ENCODE measurements around the gene CDK11A.
"Not testable (repeated sequence)": the region's sequence is repeated elsewhere in the genome, so short reads cannot be mapped to it uniquely, and the experiment has no call there.

The CDK11A gene

GRCh38 chr1:1702506-1702905 is 21.7 kb downstream of the CDK11A start:
- H3K27me3 ChIP-seq (ENCODE audit: insufficient read depth, low read length); H3K79me2 ChIP-seq (ENCODE audit: control insufficient read depth, insufficient read depth, low read length, poor library complexity); DNase-seq; H2AK5ac ChIP-seq (ENCODE audit: low read length); H3K27ac ChIP-seq (ENCODE audit: low read depth, low read length); H4K12ac ChIP-seq (ENCODE audit: low read depth, low read length); H3K4ac ChIP-seq (ENCODE audit: low read depth, low read length); H3K4me2 ChIP-seq (ENCODE audit: low read length); H2BK5ac ChIP-seq (ENCODE audit: low read depth, low read length, poor library complexity); H3K23ac ChIP-seq (ENCODE audit: low read length); H3K9me3 ChIP-seq (ENCODE audit: insufficient read depth, low read depth, low read length); H2BK12ac ChIP-seq (ENCODE audit: low read length); H2AFZ ChIP-seq (ENCODE audit: insufficient read depth, low read length, poor library complexity); H3K9ac ChIP-seq (ENCODE audit: low read length); H2BK120ac ChIP-seq (ENCODE audit: insufficient read depth, low read length, poor library complexity); H3K14ac ChIP-seq (ENCODE audit: low read length); H4K91ac ChIP-seq (ENCODE audit: low read depth, low read length); H3K18ac ChIP-seq (ENCODE audit: low read length); H4K8ac ChIP-seq (ENCODE audit: low read depth, low read length); H3K4me3 ChIP-seq (ENCODE audit: low read depth, low read length); H3K4me1 ChIP-seq (ENCODE audit: control insufficient read depth in 1 of 2, insufficient read depth in 2 of 2, low read length in 2 of 2); H3K79me1 ChIP-seq (ENCODE audit: low read length): not testable (repeated sequence)
- H3K36me3 ChIP-seq (ENCODE audit: control insufficient read depth in 1 of 2, insufficient read depth in 2 of 2, low read length in 2 of 2): peaks cover 19 to 30% of the 10 kb centered on the region in 2 experiments
- WGBS (ENCODE audit: extremely low coverage, insufficient coverage, insufficient read length): no CpG with 5 or more reads among the region's 18 CpGs

- DNase-seq; H3K27ac ChIP-seq (ENCODE audit: low read depth, low read length); H3K18ac ChIP-seq (ENCODE audit: low read length); H4K12ac ChIP-seq (ENCODE audit: low read depth, low read length); H3K79me2 ChIP-seq (ENCODE audit: control insufficient read depth, insufficient read depth, low read length, poor library complexity); H3K4me3 ChIP-seq (ENCODE audit: low read depth, low read length); H3K9me3 ChIP-seq (ENCODE audit: insufficient read depth, low read depth, low read length); H2AK5ac ChIP-seq (ENCODE audit: low read length); H3K9ac ChIP-seq (ENCODE audit: low read length); H2BK12ac ChIP-seq (ENCODE audit: low read length); H3K23ac ChIP-seq (ENCODE audit: low read length); H3K4me1 ChIP-seq (ENCODE audit: control insufficient read depth in 1 of 2, insufficient read depth in 2 of 2, low read length in 2 of 2); H3K27me3 ChIP-seq (ENCODE audit: insufficient read depth, low read length); H3K14ac ChIP-seq (ENCODE audit: low read length); H3K4me2 ChIP-seq (ENCODE audit: low read length); H4K91ac ChIP-seq (ENCODE audit: low read depth, low read length); H4K8ac ChIP-seq (ENCODE audit: low read depth, low read length); H3K79me1 ChIP-seq (ENCODE audit: low read length); H3K4ac ChIP-seq (ENCODE audit: low read depth, low read length); H2BK5ac ChIP-seq (ENCODE audit: low read depth, low read length, poor library complexity); H2AFZ ChIP-seq (ENCODE audit: insufficient read depth, low read length, poor library complexity); H2BK120ac ChIP-seq (ENCODE audit: insufficient read depth, low read length, poor library complexity): not testable (repeated sequence)
- peaks cover 13 to 17% of the 10 kb centered on the region in 2 experiments for H3K36me3 ChIP-seq (ENCODE audit: control insufficient read depth in 1 of 2, insufficient read depth in 2 of 2, low read length in 2 of 2)
- whole genome bisulfite sequencing (ENCODE audit: extremely low coverage, insufficient coverage, insufficient read length): no CpG with 5 or more reads among the region's 33 CpGs
Measured at GRCh38 chr1:1700557-1700956, 23.6 kb downstream of the CDK11A start.

- H4K91ac ChIP-seq (ENCODE audit: low read depth, low read length); H3K27ac ChIP-seq (ENCODE audit: low read depth, low read length); H2BK5ac ChIP-seq (ENCODE audit: low read depth, low read length, poor library complexity); H3K79me1 ChIP-seq (ENCODE audit: low read length); H4K8ac ChIP-seq (ENCODE audit: low read depth, low read length); H2BK12ac ChIP-seq (ENCODE audit: low read length); H2AFZ ChIP-seq (ENCODE audit: insufficient read depth, low read length, poor library complexity); H3K9me3 ChIP-seq (ENCODE audit: insufficient read depth, low read depth, low read length); H3K4me2 ChIP-seq (ENCODE audit: low read length); H3K18ac ChIP-seq (ENCODE audit: low read length); H3K79me2 ChIP-seq (ENCODE audit: control insufficient read depth, insufficient read depth, low read length, poor library complexity); H3K27me3 ChIP-seq (ENCODE audit: insufficient read depth, low read length); H3K23ac ChIP-seq (ENCODE audit: low read length); DNase-seq; H2AK5ac ChIP-seq (ENCODE audit: low read length); H3K4me3 ChIP-seq (ENCODE audit: low read depth, low read length); H3K4ac ChIP-seq (ENCODE audit: low read depth, low read length); H4K12ac ChIP-seq (ENCODE audit: low read depth, low read length); H3K14ac ChIP-seq (ENCODE audit: low read length); H2BK120ac ChIP-seq (ENCODE audit: insufficient read depth, low read length, poor library complexity); H3K4me1 ChIP-seq (ENCODE audit: control insufficient read depth in 1 of 2, insufficient read depth in 2 of 2, low read length in 2 of 2); H3K9ac ChIP-seq (ENCODE audit: low read length): not testable (repeated sequence)
- no CpG with 5 or more reads among the region's 45 CpGs for WGBS (ENCODE audit: extremely low coverage, insufficient coverage, insufficient read length)
- peaks cover 13 to 16% of the 10 kb centered on the region in 2 experiments for H3K36me3 ChIP-seq (ENCODE audit: control insufficient read depth in 1 of 2, insufficient read depth in 2 of 2, low read length in 2 of 2)
Measured at GRCh38 chr1:1700067-1700466, 24.1 kb downstream of the CDK11A start.

- not testable (repeated sequence) for H2AK5ac ChIP-seq (ENCODE audit: low read length); H3K9ac ChIP-seq (ENCODE audit: low read length); H2BK12ac ChIP-seq (ENCODE audit: low read length); H3K9me3 ChIP-seq (ENCODE audit: insufficient read depth, low read depth, low read length); H3K27me3 ChIP-seq (ENCODE audit: insufficient read depth, low read length); H4K8ac ChIP-seq (ENCODE audit: low read depth, low read length); H3K4ac ChIP-seq (ENCODE audit: low read depth, low read length); H3K18ac ChIP-seq (ENCODE audit: low read length); H3K14ac ChIP-seq (ENCODE audit: low read length); H3K4me3 ChIP-seq (ENCODE audit: low read depth, low read length); DNase-seq; H3K23ac ChIP-seq (ENCODE audit: low read length); H3K36me3 ChIP-seq (ENCODE audit: control insufficient read depth in 1 of 2, insufficient read depth in 2 of 2, low read length in 2 of 2); H3K4me2 ChIP-seq (ENCODE audit: low read length); H2BK5ac ChIP-seq (ENCODE audit: low read depth, low read length, poor library complexity); H2BK120ac ChIP-seq (ENCODE audit: insufficient read depth, low read length, poor library complexity); H4K12ac ChIP-seq (ENCODE audit: low read depth, low read length); H3K79me1 ChIP-seq (ENCODE audit: low read length); H3K4me1 ChIP-seq (ENCODE audit: control insufficient read depth in 1 of 2, insufficient read depth in 2 of 2, low read length in 2 of 2); H4K91ac ChIP-seq (ENCODE audit: low read depth, low read length); H2AFZ ChIP-seq (ENCODE audit: insufficient read depth, low read length, poor library complexity); H3K79me2 ChIP-seq (ENCODE audit: control insufficient read depth, insufficient read depth, low read length, poor library complexity); H3K27ac ChIP-seq (ENCODE audit: low read depth, low read length)
- WGBS (ENCODE audit: extremely low coverage, insufficient coverage, insufficient read length): no CpG with 5 or more reads among the region's 19 CpGs
Measured at GRCh38 chr1:1699061-1699460, 25.1 kb downstream of the CDK11A start.
